Hepatocyte (in vitro differentiated cells): ENCODE measurements around the gene MX1.

Source experiments
- EZH2 ChIP-seq: fragments of 200-600 bp; sonication (generic); IDR thresholded peaks from 2 replicates; pipeline ENCODE4 v1.6.1; 2016; ENCODE audit warnings: antibody characterized with exemption, mild to moderate bottlenecking, borderline replicate concordance
- TF ChIP-seq, protein P1 (sequence below): fragments of 200-600 bp; sonication (generic); IDR thresholded peaks from 2 replicates; pipeline ENCODE4 v1.5.1; 2016; ENCODE audit warnings: antibody characterized with exemption, mild to moderate bottlenecking; ENCODE audit not compliant: poor library complexity

DNA sequence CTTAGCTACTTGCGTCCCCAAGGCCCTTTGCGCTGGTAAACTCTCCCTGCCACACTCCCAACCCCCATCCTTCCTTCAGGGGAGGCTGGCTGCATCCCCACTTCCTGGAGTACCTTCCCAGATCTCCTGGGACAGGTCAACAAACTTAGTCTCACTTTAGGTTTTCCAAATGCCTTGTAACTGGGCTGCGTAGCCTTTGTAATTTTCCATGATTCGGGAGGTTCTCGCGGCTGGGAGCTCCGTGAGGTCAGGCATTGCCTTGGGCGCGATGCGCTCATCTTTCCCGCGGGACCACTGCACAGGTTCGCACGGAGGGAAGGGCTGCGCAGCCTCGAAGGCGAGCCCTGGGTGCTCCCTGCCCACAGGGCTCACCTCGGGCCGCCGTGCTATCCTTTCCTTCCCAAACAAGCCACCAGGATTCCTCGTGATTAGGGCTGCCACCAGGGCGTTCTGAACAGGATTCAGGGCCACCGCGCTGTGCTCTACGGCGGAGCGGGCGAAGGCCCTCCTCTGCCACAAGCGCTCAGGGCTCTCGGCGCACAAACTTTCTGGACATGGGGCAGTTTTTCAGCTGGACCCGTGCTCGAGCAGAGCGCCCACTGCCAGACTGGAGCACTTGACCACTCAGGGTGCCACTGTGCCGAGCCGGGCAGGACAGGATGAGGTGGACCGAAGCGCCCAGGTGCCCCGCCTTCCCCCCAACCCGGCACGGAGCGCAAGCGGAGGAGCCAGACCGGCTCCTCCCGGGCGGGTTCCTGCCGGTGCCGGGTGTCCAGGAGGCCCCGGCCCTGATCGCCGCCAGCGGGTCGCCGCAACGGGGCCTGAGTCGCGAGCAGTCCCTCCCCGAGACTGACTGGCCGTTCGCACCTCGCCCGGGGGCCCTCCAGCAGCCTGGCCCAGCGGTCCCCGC is 80.8 kb downstream of the MX1 start:
- TF ChIP-seq, protein P1, sequence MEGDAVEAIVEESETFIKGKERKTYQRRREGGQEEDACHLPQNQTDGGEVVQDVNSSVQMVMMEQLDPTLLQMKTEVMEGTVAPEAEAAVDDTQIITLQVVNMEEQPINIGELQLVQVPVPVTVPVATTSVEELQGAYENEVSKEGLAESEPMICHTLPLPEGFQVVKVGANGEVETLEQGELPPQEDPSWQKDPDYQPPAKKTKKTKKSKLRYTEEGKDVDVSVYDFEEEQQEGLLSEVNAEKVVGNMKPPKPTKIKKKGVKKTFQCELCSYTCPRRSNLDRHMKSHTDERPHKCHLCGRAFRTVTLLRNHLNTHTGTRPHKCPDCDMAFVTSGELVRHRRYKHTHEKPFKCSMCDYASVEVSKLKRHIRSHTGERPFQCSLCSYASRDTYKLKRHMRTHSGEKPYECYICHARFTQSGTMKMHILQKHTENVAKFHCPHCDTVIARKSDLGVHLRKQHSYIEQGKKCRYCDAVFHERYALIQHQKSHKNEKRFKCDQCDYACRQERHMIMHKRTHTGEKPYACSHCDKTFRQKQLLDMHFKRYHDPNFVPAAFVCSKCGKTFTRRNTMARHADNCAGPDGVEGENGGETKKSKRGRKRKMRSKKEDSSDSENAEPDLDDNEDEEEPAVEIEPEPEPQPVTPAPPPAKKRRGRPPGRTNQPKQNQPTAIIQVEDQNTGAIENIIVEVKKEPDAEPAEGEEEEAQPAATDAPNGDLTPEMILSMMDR, result no peak
- no peak for TF ChIP-seq EZH2
